ENCODE results near the gene WHRN.
A peak's percentile ranks its signal among the peaks of the same experiment; 100 is the strongest.

The WHRN gene

GRCh38 chr9:114524247-114524681, 19.0 kb upstream of the WHRN start:
- no peaks in the 10 kb centered on the region for H3K4me1 ChIP-seq
- H3K4me3 ChIP-seq = no peak overlapping the region
- H3K9me3 ChIP-seq = no peaks in the 10 kb centered on the region
- DNase-seq (ENCODE audit: low spot score in 2 of 2) = no peak
- H3K36me3 ChIP-seq (replicated peaks) = no peaks in the 10 kb centered on the region
- peaks cover 18% of the 10 kb centered on the region for H3K27me3 ChIP-seq (ENCODE audit: low read depth)
- in situ Hi-C loops (cut with MboI; ENCODE audit: low sequenced_read_pairs) = no loop called here

GRCh38 chr9:114522847-114523246, 17.6 kb upstream of the WHRN start:
- Histone ChIP-seq H3K4me1 (no peaks in the 10 kb centered on the region), H3K4me3 (no peak overlapping the region), H3K27me3 (ENCODE audit: low read depth) (peaks cover 18% of the 10 kb centered on the region), H3K9me3 (no peaks in the 10 kb centered on the region), H3K36me3 (replicated peaks) (no peaks in the 10 kb centered on the region)
- DNase-seq (ENCODE audit: low spot score in 2 of 2) = no peak
- in situ Hi-C loops (cut with MboI; ENCODE audit: low sequenced_read_pairs) = no loop called here

DNA sequence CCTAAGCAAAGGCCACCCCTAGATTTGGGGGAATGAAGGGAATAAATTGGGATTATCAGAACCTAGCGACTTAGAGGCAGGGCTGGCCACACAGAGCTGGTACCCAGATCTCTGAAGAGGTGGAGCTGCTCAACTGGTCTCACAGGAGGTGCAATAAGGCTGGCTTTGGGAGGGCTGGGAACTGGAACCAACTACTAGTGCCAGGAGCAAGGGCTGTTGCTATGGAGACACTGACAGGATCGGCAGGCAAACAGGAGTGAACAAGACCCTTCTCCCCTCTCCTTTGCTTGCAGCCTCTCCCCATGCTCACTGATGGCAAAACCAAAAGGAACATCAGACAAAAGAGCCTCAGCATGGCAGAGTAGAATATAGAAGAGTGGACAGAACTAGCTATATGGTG, 17.0 kb upstream of the WHRN start:
- Histone ChIP-seq H3K27me3 (ENCODE audit: low read depth) (peaks cover 18% of the 10 kb centered on the region), H3K36me3 (replicated peaks) (no peaks in the 10 kb centered on the region), H3K9me3 (no peaks in the 10 kb centered on the region), H3K4me3 (no peak overlapping the region), H3K4me1 (no peaks in the 10 kb centered on the region)
- no peak for DNase-seq (ENCODE audit: low spot score in 2 of 2)
- in situ Hi-C loops (cut with MboI; ENCODE audit: low sequenced_read_pairs) = no loop called here

- Histone ChIP-seq H3K36me3 (replicated peaks) (no peaks in the 10 kb centered on the region), H3K4me3 (no peak overlapping the region), H3K27me3 (ENCODE audit: low read depth) (peaks cover 18% of the 10 kb centered on the region), H3K4me1 (no peaks in the 10 kb centered on the region), H3K9me3 (no peaks in the 10 kb centered on the region)
- no peak for DNase-seq (ENCODE audit: low spot score in 2 of 2)
- in situ Hi-C loops (cut with MboI; ENCODE audit: low sequenced_read_pairs) = no loop called here
Observed at GRCh38 chr9:114521846-114522245, 16.6 kb upstream of the WHRN start.

GRCh38 chr9:114518599-114519022, 13.3 kb upstream of the WHRN start:
- Histone ChIP-seq H3K9me3 (no peaks in the 10 kb centered on the region), H3K36me3 (replicated peaks) (no peaks in the 10 kb centered on the region), H3K4me1 (no peaks in the 10 kb centered on the region), H3K4me3 (no peak overlapping the region), H3K27me3 (ENCODE audit: low read depth) (peaks cover 22% of the 10 kb centered on the region)
- no peak for DNase-seq (ENCODE audit: low spot score in 2 of 2)
- in situ Hi-C loops (cut with MboI; ENCODE audit: low sequenced_read_pairs) = no loop called here

- Histone ChIP-seq H3K9me3 (no peaks in the 10 kb centered on the region), H3K36me3 (replicated peaks) (no peaks in the 10 kb centered on the region), H3K4me1 (no peaks in the 10 kb centered on the region), H3K27me3 (ENCODE audit: low read depth) (peaks cover 22% of the 10 kb centered on the region; the same call in 1 of the 2 replicates), H3K4me3 (no peak overlapping the region)
- no peak for DNase-seq (ENCODE audit: low spot score in 2 of 2)
- in situ Hi-C loops (cut with MboI; ENCODE audit: low sequenced_read_pairs) = no loop called here
Observed at GRCh38 chr9:114518120-114518519, 12.8 kb upstream of the WHRN start.

DNA sequence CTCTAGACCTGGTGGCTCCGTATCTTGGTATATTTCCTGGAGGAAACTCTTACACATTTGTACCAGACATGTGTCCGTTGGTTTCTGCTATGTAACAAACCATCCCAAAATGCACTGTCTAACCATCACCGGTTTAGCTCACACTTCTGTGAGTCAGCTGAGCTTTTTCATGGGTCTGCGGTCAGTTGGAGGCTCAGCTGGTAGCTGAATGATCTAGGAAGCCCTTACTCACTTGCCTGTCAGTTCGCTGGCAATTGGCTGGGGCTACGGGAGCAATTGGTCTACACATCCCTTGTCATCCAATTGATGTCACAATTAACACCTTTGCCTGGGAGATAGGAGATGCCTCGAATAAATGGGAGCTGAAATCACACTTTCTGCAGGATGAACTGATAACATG, 11.6 kb upstream of the WHRN start:
- in situ Hi-C loops (cut with MboI; ENCODE audit: low sequenced_read_pairs) = no loop called here
- Histone ChIP-seq H3K36me3 (replicated peaks) (no peaks in the 10 kb centered on the region), H3K27me3 (ENCODE audit: low read depth) (peaks cover 27% of the 10 kb centered on the region), H3K9me3 (no peaks in the 10 kb centered on the region), H3K4me3 (no peak overlapping the region), H3K4me1 (no peaks in the 10 kb centered on the region)
- no peak for DNase-seq (ENCODE audit: low spot score in 2 of 2)

DNA sequence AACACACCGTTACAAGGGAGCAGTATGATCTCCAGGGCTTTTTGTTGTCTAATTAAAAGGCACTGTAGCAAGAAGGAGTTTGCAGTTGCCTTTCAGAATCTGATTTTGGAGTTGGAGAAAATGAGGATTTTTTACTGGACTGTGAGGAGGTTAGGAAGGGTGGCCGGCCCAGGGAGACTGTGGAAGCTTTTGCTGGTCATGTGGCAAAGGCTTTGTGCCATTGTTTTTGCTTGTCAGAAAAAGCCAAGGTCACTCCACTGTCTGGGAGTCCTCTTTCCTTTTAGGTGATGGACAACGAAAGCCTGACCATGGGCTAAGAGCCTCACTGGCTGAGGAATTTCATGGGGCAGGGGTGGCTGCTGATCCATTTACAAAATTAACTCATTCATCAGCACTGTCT, 10.3 kb upstream of the WHRN start:
- in situ Hi-C loops (cut with MboI; ENCODE audit: low sequenced_read_pairs) = no loop called here
- no peak for DNase-seq (ENCODE audit: low spot score in 2 of 2)
- H3K4me1 ChIP-seq = no peaks in the 10 kb centered on the region
- no peaks in the 10 kb centered on the region for H3K9me3 ChIP-seq
- H3K27me3 ChIP-seq (ENCODE audit: low read depth) = peaks cover 25% of the 10 kb centered on the region
- H3K4me3 ChIP-seq = no peak overlapping the region
- H3K36me3 ChIP-seq (replicated peaks) = no peaks in the 10 kb centered on the region

DNA sequence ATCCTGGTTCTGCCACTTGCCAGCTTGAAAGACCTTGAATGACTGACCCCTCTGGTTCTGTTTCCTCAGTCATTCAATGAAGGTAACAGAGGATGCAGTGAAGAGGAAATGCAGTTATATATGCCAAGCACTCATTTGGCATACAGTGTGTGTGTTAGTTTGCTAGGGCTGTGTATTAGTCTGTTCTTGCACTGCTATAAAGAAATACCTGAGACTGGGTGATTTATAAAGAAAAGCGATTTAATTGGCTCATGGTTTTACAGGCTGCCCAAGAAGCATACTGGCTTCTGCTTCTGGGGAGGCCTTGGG, 8.6 kb upstream of the WHRN start:
- no peaks in the 10 kb centered on the region for H3K4me1 ChIP-seq
- H3K9me3 ChIP-seq = no peaks in the 10 kb centered on the region
- no peak overlapping the region for H3K4me3 ChIP-seq
- peaks cover 28% of the 10 kb centered on the region for H3K27me3 ChIP-seq (ENCODE audit: low read depth)
- in situ Hi-C loops (cut with MboI; ENCODE audit: low sequenced_read_pairs) = no loop called here
- H3K36me3 ChIP-seq (replicated peaks) = no peaks in the 10 kb centered on the region
- no peak for DNase-seq (ENCODE audit: low spot score in 2 of 2)

- no peak for DNase-seq (ENCODE audit: low spot score in 2 of 2)
- in situ Hi-C loops (cut with MboI; ENCODE audit: low sequenced_read_pairs) = no loop called here
- H3K4me3 ChIP-seq = no peak overlapping the region
- no peaks in the 10 kb centered on the region for H3K9me3 ChIP-seq
- peaks cover 34% of the 10 kb centered on the region for H3K27me3 ChIP-seq (ENCODE audit: low read depth)
- no peaks in the 10 kb centered on the region for H3K4me1 ChIP-seq
- H3K36me3 ChIP-seq (replicated peaks) = no peaks in the 10 kb centered on the region
Observed at GRCh38 chr9:114513055-114513958, 8.0 kb upstream of the WHRN start.

DNA sequence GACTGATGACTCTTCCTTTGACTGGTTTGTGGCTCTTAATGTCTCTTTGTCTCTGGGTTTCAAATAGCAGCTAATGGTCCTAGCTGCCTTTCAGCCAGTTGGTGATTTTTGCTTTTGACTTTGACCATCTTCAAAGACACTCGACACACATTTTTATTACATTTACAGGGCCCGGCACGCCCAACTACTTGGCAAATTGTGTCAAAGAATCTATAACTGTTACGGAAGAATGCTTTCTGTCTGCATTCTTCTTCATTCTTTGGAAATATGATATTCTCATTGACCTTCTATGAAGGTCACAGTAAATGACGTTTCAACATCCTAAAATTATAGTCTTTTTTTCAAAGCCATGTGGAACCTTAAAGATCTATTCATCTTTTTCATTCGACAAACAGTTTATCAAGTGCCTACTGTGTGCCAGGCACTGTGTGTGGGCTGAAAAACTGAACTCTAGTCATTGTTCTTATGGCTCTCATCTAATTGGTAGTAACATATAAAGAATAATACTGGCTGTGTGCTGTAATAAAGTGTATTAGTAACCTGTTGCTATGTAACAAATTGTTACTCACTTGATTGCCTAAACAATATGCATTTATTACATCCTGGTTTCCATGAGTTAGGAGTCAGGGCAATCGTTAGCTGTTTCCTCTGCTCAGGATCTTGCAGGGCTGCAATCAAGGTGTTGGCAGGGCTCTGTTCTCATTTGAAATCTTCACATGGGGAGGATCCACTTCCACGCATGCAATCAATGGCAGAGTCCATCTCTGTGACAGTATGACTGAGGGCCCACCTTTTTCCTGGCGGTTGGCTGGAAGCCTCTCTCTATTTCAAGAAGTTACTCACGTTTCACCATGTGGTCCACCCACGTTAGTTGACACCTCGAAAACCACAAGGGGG, 7.0 kb upstream of the WHRN start:
- H3K9me3 ChIP-seq = no peaks in the 10 kb centered on the region
- no peak overlapping the region for H3K4me3 ChIP-seq
- H3K4me1 ChIP-seq = no peaks in the 10 kb centered on the region
- peaks cover 44% of the 10 kb centered on the region for H3K27me3 ChIP-seq (ENCODE audit: low read depth)
- no peaks in the 10 kb centered on the region for H3K36me3 ChIP-seq (replicated peaks)
- in situ Hi-C loops (cut with MboI; ENCODE audit: low sequenced_read_pairs) = no loop called here
- no peak for DNase-seq (ENCODE audit: low spot score in 2 of 2)

DNA sequence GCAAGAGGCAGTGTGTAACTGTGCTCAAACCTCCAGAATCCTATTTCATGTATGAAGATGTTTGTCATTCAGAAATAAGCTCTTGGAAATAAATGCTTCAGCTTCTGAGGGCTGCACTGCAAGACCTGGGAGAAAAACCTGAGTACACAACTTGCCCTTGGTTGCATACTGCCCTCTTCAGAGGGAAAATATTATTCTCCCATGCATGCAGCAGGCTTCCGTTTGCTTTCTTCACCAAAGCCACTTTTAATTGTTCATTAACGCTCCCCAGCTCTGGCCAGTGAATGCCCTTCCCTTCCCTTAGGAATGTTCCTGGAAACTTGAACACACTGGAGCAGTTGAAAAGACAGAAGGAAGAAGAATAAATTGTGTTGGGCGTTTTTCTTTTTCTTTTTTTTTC, 2.5 kb upstream of the WHRN start:
- in situ Hi-C loops (cut with MboI; ENCODE audit: low sequenced_read_pairs) = no loop called here
- Histone ChIP-seq H3K36me3 (replicated peaks) (no peaks in the 10 kb centered on the region), H3K4me3 (no peak overlapping the region), H3K4me1 (peaks cover 17% of the 10 kb centered on the region), H3K9me3 (no peaks in the 10 kb centered on the region), H3K27me3 (ENCODE audit: low read depth) (peaks cover 55% of the 10 kb centered on the region)
- DNase-seq (ENCODE audit: low spot score in 2 of 2) = peak; percentile 4 to 23

DNA sequence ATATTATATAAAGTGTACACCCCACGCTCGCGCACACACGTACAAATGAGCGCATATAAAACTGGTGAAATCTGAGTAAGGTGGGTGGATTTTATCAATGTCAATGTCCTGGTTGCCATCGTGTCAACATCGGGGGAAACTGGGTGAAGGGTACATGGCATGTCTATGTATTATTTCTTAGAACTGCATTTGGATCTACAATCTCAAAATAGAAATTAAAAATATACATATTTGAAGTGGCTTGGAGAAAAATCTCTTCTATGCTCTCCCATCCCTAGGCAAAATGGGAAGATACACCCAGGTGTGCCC, 763 bp upstream of the WHRN start:
- no peak for DNase-seq (ENCODE audit: low spot score in 2 of 2)

More for the DNA sequence above, 763 bp upstream of the WHRN start:
- Histone ChIP-seq H3K4me1 (peaks cover 29% of the 10 kb centered on the region), H3K4me3 (peak overlapping the region; percentile 64), H3K9me3 (no peaks in the 10 kb centered on the region), H3K36me3 (replicated peaks) (no peaks in the 10 kb centered on the region), H3K27me3 (ENCODE audit: low read depth) (peaks cover 43% of the 10 kb centered on the region)
- in situ Hi-C loops (cut with MboI; ENCODE audit: low sequenced_read_pairs) = no loop called here

Measured in HAP-1 (cell line).